Raji (cell line): ENCODE measurements around the gene ILDR1.

Experiments
- POLR2A ChIP-seq: IDR thresholded peaks from 2 replicates; pipeline ENCODE4 v1.6.1; 2011; ENCODE audit warnings: low read depth, low read length, control low read depth; ENCODE audit not compliant: insufficient read depth

The ILDR1 gene

DNA sequence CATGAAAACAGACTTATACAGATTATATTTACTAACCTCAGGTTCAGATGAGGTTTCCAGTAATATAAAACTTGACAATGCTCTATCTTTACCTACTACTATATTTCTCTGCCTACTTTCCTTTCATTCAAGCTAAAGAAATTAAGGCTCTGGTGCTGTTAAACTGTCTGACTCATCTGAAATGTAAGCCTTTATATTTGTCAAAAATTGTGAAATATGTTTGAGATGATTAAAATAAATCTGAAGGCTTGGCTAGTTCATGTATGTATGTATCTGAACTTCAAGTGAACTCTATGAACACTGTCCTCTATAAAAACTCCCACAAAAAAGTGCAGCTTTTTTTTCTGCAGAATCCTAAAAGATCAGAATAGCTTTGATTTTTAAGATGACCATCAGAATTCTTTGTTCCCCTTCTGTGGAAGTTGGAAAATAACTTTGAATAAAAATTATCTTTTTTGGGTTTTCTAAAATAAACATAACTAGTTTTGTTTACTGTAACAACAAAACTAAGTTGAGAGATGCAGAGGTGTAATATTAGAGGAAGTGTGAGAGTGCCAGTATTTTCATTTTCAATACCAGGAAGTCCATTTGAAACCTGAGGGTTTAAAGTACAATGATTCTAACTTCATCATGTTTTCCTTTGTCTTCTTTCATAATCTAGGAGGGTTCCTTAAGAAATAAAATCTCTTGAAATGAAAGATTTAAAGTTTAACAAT lies 42.2 kb downstream of the ILDR1 start:
- TF ChIP-seq POLR2A = no peak

DNA sequence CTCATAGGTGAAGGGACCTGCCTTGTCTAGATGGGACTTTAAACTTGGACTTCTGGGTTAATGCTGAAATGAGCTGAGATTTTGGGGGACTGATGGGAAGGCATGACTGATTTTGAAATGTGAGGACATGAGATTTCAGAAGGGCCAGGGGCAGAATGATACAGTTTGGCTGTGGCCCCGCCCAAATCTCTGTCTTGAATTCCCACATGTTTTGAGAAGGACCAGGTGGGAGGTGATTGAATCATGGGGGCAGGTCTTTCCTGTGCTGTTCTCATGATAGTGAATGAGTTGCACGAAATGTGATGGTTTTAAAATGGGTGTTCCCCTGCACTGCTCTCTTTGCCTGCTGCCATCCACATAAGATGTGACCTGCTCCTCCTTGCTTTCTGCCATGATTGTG lies 42.8 kb downstream of the ILDR1 start:
- TF ChIP-seq POLR2A = no peak

- TF ChIP-seq POLR2A = no peak
Measured at GRCh38 chr3:121976727-121977126, 45.3 kb downstream of the ILDR1 start.

GRCh38 chr3:121975702-121976302 lies 46.2 kb downstream of the ILDR1 start:
- no peak for TF ChIP-seq POLR2A

DNA sequence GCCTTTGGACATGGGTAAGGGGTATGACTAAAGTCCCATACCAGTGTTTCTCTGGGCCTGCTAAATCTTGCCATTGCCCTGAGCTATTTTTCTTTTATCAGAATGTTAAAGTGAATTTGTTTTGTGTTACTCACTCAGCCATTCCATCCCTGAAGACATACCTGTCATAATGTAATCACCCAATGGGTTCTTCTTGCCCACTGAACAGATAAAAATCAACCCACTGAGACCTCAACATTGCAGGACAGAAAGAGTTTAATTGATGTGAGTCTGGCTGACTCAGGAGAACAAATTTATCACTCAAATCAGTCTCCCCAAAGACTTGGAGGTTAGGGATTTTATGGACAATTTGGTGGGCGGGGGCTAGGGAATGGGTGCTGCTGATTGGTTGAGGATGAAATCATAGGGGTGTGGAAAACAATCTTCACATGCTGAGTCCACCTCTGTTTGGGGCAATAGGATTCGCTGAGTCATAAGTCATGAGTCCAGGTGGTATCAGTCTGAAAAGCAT lies 47.4 kb downstream of the ILDR1 start:
- TF ChIP-seq POLR2A = no peak

GRCh38 chr3:121970047-121970446 lies 52.0 kb downstream of the ILDR1 start:
- no peak for TF ChIP-seq POLR2A

DNA sequence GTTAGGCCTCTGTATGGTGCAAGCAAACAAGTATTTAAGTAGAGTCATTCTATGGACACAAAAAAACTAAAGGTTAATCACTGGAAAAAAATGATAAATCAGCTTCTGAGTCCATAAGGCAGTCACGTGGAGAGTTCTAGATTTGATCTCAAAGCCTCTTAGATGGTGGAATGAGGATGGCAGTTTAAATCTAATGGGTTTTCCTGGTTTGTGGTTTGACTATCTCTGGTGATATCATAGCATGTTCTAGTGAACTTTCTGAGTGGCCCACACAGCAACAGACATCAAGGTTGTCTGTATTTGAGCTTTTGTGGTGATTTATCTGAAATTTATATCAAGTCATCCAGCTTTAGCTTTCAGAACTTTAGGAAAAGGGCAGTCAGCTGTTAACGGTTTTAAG lies 52.4 kb downstream of the ILDR1 start:
- no peak for TF ChIP-seq POLR2A

- TF ChIP-seq POLR2A = no peak
Measured at GRCh38 chr3:121963608-121964007, 58.4 kb downstream of the ILDR1 start.

- TF ChIP-seq POLR2A = no peak
Measured at GRCh38 chr3:121962443-121962842, 59.6 kb downstream of the ILDR1 start.

DNA sequence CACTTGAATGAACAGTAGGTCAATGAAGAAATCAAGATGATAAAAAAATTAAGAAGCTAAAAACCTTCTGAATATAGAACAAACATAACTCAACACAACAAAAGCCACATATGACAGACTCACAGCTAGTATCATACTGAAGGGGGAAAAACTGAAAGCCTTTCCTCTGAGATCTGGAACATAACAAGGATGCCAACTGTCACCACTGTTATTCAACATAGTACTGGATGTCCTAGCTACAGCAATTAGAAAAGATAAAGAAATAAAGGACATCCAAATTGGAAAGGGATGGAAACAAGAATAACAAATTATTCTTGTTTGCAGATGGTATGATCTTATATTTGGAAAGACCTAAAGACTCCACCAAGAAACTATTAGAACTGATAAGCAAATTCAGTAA lies 60.8 kb downstream of the ILDR1 start:
- no peak for TF ChIP-seq POLR2A

GRCh38 chr3:121958801-121959200 lies 63.2 kb downstream of the ILDR1 start:
- TF ChIP-seq POLR2A = no peak

- TF ChIP-seq POLR2A = no peak
Measured at GRCh38 chr3:121957674-121958415, 64.2 kb downstream of the ILDR1 start.

DNA sequence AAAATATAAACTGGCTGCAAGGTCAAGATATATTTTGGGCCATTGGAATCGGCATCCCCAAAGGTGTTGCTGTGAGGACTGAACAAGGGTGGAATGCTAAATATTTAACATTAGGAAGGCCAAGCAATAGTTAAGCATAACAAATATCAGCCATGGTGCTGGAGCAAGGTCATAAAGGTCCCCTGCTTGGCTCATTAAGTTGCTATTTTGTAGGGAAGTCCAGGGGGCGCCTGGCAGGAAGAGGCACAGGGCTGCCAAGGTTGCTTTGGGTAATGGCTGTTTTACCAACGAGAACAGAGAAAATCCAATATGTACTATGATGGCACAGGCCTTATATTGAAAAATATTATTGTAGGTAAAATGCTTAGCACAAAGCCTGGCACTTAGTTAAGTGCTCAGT lies 65.7 kb downstream of the ILDR1 start:
- TF ChIP-seq POLR2A = no peak

DNA sequence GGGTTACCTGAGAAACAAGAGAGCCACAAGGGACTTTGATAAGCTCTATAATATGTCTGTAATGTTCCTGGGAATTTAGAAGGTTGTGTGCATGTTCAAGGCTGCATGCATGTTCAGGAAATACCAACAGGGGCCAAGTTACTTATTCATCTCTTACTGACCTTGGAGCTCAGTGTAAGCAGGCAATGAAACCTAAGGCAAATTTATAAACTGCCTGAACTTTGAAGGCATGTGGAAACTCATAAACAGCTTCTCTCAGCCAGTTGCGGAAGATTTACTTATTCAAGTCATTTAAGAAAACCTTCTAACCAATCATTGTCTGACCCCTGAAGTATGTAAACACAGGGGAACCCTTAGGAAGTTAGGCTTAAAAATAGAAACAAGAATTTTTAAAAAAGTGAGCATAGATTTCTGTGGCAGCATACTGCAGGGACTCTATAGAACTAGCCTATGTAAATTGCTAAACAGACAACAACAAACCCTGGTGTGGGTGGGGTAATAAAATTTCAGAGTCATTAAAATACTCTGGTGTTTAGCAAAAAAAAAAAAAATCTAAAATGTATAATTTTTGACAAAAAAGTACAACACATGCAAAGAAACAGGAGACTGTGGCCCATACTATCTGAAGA lies 70.6 kb downstream of the ILDR1 start:
- no peak for TF ChIP-seq POLR2A

GRCh38 chr3:121948641-121949040 lies 73.4 kb downstream of the ILDR1 start:
- TF ChIP-seq POLR2A = no peak
